Tongue (tissue), 2 donors: ENCODE results near the gene TNFAIP6. TPM values are rescaled to one million over a fixed set of nuclear protein-coding genes. Genes with fewer than 3 reads are reported as not detected.
"Not testable (repeated sequence)": the region's sequence is repeated elsewhere in the genome, so short reads cannot be mapped to it uniquely, and the experiment has no call there.

Experiments
- DNase-seq: peaks from one replicate; pipeline ENCODE4 v3.0.0-alpha.2; 2015
- total RNA-seq: library from RNA; depleted of rRNA; stranded (reverse); fragments of >200 nt; gene quantifications from one replicate; pipeline ENCODE4 v1.2.3, GENCODE V29; 2014

The TNFAIP6 gene
- total RNA-seq, 1 donor from 2014 or later = 10.8 TPM

DNA sequence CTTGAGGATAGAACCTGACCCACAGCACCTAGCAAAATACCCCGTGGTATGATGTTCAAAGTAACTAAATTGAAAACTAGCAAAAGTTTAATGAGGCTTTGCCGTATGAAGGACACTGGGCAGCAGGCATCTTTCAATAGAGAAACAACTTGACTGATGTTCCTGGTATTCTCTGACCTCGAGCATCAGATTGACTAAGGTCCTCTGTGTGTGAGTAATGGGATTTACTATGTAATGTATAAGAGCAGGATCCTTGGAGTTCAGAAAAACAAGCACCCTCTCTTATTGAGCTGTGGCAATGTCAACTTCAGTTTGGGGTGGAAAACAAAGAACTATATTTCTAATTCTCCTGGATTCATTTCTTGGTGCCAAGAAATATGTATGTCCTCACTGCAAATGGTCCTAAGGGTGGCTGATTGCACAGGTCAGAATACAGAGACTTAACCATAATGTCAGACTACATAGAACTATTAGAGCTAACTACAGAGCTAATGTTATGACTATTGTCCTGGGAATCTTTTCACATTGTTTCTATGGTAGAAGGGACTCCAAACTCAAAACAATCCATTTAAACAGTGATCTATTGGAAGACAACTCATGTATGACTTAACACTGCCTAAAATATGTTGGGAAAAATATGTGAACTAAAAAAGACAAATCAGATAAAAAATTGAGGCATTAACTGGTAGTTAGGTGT lies 4.4 kb downstream of the TNFAIP6 start:
- no peak for DNase-seq

DNA sequence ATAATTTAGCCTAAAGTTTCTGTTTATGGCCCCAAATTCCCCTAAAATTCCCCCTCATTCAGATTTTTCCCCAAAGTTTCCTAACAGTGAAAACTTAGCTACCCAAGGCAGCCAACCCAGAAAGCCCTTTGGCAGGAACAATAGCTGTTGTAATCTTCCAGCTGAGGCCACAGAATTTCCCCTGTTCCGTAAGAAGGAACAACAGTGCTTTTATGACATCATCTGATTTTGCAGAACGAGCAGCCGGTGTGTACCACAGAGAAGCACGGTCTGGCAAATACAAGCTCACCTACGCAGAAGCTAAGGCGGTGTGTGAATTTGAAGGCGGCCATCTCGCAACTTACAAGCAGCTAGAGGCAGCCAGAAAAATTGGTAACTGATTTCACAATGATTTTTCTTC lies 6.3 kb downstream of the TNFAIP6 start:
- DNase-seq = peak; percentile 44

DNA sequence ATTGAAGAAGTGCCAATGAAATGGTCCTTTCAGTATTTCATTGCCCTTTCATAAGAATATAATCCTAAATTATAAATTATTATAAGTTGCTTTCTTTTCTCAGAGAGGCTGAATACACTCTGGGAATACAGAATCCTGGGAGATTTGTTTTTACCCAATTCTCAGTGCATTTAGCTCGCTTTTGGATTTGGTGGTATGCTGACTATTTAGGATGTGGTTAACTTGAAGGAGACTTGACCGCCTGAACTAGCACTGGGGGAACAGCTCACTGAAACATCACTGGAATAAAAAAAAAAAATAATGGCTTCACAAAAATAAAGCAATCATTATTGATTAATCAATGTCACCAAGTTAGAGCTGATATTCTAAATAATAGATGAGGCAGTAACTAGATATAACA lies 10.2 kb downstream of the TNFAIP6 start:
- DNase-seq = no peak

DNA sequence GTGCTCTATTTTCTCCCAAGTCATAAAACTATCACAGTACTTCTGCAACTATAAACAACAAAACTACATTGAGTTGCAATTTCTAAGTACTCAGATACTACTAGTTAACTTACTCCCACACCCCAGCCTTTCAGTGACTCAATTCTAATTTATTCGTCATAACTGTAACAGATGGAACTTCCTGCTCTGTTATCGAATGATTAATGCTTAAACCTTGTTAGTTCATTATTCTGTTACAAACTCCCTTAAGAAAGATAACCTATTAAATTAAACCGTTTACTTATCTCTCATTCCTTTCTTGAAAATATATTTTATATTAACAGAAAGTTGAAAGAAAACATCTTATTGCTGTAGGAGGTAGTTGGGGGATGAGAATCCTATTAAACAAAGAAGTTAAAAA lies 17.0 kb downstream of the TNFAIP6 start:
- DNase-seq = no peak

DNA sequence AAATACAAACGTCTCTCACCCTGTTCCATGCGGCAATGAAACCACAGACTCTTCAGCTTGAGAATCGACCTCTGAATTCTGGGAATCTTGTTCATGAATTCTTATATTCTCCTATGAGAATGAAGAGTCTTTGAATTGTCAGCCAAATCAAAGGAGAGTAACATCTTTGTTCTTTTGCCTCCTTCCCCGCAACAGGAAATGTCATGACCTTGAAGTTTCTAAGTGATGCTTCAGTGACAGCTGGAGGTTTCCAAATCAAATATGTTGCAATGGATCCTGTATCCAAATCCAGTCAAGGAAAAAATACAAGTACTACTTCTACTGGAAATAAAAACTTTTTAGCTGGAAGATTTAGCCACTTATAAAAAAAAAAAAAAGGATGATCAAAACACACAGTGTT lies 21.8 kb downstream of the TNFAIP6 start:
- no peak for DNase-seq

DNA sequence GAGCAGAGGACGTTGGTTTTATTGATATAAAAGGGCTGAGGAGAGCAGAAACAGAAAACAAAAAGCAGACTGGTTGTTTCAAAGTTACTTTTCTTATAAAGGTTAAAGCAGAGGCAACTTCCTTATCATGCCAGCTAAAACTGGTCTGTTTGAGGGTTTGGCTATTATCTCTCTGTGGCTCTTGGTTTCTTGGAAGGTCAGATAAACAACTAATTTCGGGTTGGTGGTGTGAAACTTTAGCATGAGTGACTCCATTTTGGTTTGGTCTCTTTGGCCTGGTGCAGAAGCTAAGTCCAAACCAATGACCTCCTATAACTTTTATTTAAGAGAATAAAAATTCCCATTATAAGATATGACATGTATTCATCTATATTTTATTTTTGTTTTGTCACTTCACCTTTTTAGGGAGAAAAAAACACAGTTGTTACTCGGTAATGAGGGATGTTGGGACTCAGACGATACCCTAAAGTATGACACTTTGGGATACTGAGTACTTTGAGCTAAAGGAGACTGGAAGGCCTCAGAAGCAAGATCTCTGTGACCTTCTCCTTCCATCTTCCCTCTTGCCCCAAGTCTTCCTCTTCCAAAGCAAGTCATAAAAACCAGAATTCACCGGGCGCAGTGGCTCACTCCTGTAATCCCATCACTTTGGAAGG lies 23.3 kb downstream of the TNFAIP6 start:
- DNase-seq = no peak

DNA sequence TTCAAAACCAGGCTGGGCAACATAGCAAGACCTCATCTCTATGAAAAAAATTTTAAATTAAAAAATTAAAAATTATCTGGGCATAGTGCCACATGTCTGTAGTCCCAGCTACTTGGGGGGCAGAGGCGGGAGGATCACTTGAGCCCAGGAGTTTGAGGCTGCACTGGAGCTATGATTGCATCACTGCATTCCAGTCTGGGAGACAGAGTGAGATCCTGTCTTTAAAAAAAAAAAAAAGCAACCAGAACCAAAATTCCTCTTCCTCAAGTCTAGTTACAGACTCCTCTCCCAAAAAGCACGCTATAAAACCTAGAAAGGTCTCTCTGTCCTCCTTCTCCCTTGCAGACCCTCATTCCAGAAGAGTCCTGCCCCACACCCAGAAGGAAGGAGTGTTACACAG lies 23.9 kb downstream of the TNFAIP6 start:
- DNase-seq = no peak

DNA sequence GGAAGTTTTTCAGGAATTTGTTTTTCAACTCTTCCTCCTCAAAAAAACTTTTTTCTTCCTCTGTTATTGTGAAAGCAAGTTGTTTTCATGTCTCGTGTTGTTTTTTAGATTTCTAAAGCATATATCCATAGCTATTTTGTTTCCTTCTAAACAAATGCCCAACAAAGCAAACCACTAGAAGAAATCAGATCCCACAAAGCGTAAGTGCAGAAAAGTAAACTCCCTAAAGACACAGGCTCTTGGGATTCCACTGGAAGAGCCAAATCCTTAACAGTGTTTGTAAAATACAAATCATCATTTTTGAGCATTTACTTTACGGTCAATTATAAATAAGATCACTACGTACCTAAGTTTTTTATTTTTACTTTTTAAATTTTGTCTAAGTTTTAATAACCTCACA lies 30.6 kb downstream of the TNFAIP6 start:
- DNase-seq = no peak

DNA sequence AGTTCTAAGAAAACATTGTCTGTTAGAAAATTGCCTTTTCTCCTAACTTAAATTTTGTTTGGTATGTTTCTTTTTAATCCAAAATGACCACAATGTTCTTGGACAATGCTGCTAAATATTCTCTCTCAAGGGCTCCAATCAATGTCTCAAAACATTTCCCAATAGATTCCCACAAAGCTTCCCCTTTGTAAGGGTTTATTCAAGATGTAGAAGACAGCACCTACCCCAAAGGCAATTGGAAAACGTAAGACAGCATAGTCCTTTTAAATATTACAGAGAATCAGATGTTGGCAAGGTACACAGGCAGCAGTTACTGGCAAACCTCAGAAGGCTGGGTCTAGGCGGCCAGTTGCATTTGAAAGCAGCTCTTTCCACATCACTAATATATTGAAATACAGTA lies 34.0 kb downstream of the TNFAIP6 start:
- no peak for DNase-seq

DNA sequence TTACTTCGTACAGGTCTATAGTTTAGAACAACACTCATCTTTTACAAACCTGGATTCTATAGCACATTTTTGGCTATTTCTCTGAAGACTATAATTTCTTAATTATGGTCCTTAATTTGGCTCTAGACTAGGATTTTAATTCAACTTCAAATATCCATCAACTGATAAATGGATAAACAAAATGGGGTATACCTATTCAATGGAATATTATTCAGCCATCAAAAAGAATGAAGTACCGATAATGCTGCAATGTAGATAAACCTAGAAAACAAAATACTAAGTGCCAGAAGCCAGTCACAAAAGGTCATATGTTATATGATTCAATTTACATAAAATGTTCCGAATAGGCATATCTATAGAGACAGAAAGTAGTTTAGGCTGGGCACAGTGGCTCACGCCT lies 37.1 kb downstream of the TNFAIP6 start:
- no peak for DNase-seq

DNA sequence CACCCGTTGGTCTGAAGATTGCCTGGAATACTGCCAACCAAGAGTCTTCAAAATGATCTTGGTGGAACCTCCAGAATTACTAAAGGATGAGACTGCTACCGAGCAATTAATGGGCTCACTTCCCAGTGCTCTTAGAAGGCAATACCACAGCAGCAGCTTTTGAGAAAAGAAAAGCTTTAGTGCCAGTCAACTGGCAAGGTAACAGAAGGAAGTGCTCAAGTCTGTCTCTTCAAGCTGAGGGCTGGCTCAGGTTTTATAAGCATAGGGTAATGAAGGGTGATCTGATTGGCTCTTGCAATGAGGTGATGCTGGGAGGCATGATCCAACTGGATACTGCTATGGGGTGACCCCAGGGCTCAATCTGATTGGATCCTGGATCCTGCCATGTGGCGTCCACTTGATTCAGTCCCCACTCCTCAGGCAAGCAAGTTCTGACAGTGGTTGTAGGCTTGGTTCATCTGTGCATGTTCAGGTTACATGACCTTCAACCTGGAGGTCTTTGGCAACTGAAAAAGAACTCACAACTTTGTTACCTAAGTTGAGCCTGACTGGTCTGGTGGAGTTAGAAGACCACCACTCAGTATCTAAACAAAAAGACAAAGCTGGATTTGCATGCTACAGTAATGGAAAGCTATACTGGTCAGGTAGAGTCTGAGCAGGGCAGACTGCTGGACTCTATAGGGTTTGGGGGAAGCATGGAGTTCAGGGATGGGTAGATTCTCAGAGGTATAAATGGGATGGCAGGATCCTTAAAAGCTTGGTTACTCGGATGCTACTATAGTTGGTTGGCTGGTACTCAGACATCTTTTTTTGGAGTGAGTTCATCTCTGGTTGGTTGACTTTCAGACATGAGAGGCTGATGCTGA lies 38.4 kb downstream of the TNFAIP6 start:
- no peak for DNase-seq

DNA sequence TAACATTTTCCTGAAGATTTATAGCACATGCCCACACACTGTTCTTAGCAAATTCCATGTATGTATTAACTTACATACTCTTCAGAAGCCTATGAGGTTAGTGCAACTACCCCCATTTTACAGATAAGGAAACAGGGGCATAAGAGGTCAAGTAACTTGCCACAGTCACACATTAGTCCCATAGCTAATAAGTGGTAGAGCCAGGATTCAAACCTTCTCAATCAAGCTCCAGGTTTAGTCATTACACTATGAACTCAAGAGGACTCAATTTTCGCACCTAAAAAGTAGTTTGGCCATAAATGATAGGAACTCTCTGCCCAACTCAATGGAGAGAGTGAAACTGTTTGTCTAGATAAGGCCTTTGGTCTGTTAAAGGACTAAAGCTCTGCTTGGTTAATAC lies 42.6 kb downstream of the TNFAIP6 start:
- no peak for DNase-seq

DNA sequence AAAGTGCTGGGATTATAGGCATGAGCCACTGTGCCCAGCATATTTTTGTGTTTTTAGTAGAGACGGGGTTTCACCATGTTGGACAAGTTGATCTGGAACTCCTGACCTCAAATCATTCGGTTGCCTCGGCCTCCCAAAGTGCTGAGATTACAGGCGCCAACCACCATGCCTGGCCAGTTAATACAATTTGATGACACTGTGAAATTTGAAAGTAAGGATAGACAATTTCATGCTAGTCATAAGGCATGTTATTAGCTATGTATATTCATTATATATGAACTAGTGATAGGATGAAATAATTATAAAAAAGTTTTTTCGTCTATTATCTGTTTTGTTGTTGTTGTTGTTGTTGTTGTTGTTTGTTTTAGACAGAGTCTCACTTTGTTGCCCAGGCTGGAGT lies 43.8 kb downstream of the TNFAIP6 start:
- no peak for DNase-seq

DNA sequence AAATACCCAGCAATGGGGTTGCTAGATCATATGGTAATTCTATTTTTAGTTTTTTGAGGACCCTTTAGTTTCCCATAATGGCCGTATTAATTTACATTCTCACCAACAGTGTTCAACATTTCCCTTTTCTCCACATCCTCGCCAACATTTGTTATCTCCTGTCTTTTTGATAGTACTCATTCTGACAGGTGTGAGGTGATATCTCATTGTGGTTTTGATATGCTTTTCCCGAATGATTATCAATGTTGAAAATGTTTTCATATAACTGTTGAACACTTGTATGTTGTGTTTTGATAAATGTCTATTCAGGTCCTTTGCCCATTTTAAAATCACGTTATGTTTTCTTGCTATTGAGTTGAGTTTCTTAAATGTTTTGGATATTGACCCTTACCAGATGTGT lies 46.5 kb downstream of the TNFAIP6 start:
- DNase-seq = no peak

DNA sequence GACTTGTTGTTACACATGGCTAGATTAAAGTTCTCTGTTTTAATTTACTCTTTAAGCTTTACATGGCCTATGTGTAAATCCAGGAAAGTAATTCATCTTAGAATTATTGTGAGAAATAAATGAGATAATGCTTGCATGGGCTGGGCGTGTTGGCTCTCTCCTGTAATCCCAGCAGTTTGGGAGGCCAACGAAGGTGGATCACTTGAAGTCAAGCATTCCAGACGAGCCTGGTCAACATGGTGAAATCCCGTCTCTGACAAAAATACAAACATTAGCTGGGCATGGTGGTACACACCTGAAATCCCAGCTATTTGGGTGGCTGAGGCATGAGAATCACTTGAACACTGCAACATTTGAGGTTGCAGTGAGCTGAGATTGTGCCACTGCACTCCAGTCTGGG lies 48.0 kb downstream of the TNFAIP6 start:
- DNase-seq = no peak

DNA sequence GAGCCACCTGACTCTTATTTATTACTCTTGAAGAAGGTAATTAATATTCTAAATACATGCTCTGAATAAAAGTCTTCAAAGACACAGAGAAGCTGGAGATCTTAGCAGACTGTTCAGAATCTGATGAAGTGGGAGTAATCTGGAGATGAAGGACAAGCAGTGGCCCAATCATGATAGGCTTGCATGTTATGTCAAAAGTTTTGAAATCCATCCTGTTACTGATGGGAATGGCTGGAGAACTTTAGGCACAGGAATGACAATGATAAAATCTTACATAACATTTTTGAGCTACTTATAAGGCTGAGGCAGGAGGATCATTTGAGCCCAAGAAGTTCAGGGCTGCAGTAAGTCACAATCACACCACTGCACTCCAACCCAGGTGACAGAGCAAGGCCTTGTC lies 49.9 kb downstream of the TNFAIP6 start:
- no peak for DNase-seq

DNA sequence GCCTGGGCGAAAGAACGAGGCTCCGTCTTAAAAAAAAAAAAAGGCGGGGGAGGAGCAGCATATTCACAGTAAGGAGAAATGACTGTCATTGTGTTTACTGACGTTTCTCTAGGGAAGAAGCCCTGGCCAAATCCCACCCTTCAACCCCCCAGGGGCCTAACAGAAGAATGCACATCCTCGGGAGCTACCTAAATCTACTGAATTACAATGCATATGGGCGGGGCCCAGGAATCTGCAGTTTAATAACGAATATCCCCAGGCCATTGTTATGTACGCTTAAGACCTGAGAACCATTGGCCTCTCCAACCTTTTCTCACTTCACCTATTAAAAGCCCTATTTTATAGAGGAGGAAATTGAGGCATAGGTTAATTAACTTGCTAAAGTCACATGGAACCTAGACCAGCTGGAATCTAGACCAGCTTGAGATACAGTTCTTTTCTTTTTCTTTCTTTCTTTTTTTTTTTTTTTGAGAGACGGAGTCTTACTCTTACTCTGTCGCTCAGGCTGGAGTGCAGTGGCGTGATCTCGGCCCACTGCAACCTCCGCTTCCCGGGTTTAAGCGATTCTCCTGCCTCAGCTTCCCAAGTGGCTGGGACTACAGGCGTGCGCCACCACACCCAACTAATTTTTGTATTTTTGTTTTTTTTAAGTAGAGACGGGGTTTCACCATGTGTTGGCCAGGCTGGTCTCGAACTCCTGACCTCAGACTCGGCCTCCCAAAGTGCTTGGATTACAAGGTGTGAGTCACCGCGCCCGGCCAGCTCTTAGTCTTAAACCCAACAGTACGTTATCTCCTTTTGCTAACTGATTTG lies 51.6 kb downstream of the TNFAIP6 start:
- DNase-seq = no peak

DNA sequence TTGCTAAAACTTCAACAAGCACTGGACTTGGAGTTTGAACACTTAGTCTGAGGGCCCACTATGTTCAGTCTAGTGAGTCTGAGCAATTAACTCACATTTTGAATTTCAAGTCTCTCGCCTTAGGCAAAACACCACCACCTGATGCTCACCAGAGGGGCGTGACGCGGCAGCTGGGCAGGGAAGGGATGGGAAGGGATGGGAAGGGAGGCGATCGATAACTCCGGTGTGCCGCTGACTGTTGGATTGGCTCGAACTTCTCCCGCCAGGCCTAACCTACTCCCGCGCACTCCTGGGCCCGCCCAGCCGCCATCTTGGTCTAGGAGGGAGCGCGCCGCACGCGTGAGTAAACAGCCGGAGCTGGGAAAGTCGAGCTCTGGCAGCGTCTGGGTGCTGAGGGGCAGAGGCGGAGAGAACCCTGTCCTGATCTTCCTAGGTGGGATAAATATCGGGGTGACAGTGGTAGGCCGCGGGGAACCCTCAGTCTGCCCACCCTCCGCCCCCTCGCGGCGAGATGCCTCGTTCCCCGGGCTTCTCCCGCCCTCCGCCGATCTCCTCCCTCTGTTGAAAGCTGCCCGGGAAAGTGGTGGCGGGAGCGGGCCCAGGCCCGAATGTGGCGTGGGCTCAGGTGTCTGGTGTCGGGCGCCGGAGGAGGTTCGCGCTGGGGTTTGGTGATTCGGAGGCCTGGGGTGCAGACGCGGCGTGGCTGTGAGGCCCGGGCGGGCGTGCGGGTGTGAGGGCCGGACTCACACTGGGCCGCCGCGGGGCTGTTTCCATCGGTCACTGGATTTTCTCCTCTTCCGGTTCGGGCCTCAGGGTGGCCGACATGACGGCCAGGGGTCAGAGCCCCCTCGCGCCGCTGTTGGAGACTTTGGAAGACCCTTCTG lies 52.5 kb downstream of the TNFAIP6 start, which contains the start of gene RIF1:
RIF1 (plus strand) TSS at position 302 of the 884 bp plus-strand sequence; CDS start at position 824, 522 bp downstream.
- peak; percentile 97 for DNase-seq

DNA sequence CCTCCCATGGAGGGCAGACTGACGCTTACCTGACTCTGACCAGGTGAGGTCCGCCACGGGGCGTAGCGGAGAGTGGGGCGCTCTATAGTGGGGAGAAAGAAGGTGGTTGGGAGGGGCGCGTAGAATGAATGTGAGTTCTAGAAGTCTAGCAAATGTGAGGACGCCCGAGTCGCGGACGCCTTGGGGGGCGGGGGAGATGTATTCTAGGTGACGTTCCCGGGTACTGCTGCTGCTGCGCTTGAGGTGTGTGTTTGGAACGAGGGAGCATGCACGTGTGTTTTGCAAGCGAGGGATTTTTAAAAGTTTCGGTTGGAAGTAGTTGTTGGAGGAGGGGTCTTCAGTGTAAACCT lies 53.1 kb downstream of the TNFAIP6 start:
- DNase-seq = peak; percentile 46

DNA sequence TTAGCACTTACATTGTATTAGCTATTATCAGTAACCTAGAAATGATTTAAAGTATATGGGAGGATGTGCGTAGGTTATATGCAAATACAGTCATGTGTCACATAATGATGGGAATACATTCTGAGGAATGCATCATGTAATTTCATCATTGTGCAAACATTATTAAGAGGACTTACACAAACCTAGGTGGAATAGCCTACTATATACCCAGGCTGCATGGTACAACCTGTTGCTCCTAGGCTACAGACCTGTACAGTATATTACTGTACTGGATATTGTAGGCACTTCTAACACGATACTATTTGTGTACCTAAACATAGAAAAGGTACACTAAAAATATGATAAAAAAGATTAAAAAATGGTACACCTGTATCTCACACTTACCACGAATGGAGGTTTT lies 60.3 kb downstream of the TNFAIP6 start:
- DNase-seq = no peak

DNA sequence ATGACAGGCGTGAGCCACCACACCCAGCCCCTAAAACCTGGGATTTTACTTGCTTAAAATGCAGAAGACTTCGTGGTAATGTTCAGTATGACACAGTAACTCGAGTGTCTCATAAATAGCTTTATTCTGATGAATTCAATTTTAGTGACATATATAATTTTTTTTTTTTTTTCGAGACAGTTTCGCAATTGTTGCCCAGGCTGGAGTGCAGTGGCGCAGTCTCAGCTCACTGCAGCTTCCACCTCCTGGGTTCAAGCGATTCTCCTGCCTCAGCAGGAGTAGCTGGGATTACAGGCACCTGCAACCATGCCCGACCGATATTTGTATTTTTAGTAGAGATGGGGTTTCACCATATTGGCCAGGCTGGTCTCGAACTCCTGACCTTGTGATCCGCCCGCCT lies 64.3 kb downstream of the TNFAIP6 start:
- not testable (repeated sequence) for DNase-seq
